ENCODE measurements around the gene ZNF341.

GRCh38 chr20:33773412-33774089 lies 41.8 kb downstream of the ZNF341 start:
- TF ChIP-seq CTCF (IDR thresholded peaks at IDR 0.05 in 8 of 11, conservative IDR thresholded peaks at IDR 0.05 in 3 of 11) (no peak), POLR2A (IDR thresholded peaks at IDR 0.05) (no peak)

Measured in spleen (tissue), 7 donors.